BJ (cell line): Measurements from ENCODE around the gene OR2A2. TPM values are rescaled to one million over a fixed set of nuclear protein-coding genes. Genes with fewer than 3 reads are reported as not detected.

Experiments
- CTCF ChIA-PET: fragments of 350-600 bp; formaldehyde crosslinking; extraction: SDS; loops from one replicate; lab custom pipeline; 2021; ENCODE audit warnings: antibody characterized with exemption, inconsistent platforms; lab: Yijun Ruan, JAX
- POLR2A ChIA-PET: fragments of 300-600 bp; sonication (Branson Sonifier 250); formaldehyde crosslinking; extraction: SDS; loops from one replicate; lab custom pipeline; 2021; ENCODE audit warnings: antibody characterized with exemption; lab: Charles Lee
- DNase-seq: peaks from one replicate; pipeline ENCODE4 v3.0.0-alpha.2; 2011; ENCODE audit warnings: low read depth
- H3K27me3 ChIP-seq: 2 replicates; pipeline ENCODE4 v1.6.0; 2011; ENCODE audit warnings: low read length; ENCODE audit not compliant: control insufficient read depth, insufficient read depth
- H3K36me3 ChIP-seq: 2 replicates; pipeline ENCODE4 v1.5.1; 2011; ENCODE audit warnings: low read length; ENCODE audit not compliant: control insufficient read depth, insufficient read depth
- H3K4me3 ChIP-seq: 2 replicates; pipeline ENCODE4 v1.5.1; 2011; ENCODE audit warnings: low read depth, mild to moderate bottlenecking, control low read depth, low read length
- CTCF ChIP-seq: IDR thresholded peaks from 2 replicates; pipeline ENCODE4 v1.5.1; 2011; ENCODE audit warnings: low read depth, mild to moderate bottlenecking, control low read depth, inconsistent platforms, low read length, moderate library complexity; ENCODE audit not compliant: insufficient read depth
- polyA plus RNA-seq: library from polyadenylated mRNA; depleted of rRNA; stranded (reverse); fragments of >200 nt; gene quantifications from 2 replicates; pipeline ENCODE4 v1.2.3, GENCODE V29; 2011

OR2A2 gene
- polyA plus RNA-seq, 1 experiment, result not detected

GRCh38 chr7:144085978-144086377, 23.4 kb upstream of the OR2A2 start, which contains the start of gene OR2A12:
Gene OR2A12 (plus strand): TSS chr7:144086278. CDS start chr7:144095108, 8,830 bp downstream.
- no peak for TF ChIP-seq CTCF
- Histone ChIP-seq H3K27me3 (no peaks in the 10 kb centered on the region), H3K4me3 (no peak within 1 kb of the TSS), H3K36me3 (no peaks in the 10 kb centered on the region)
- DNase-seq, result no peak
- POLR2A ChIA-PET, result no interaction called here
- CTCF ChIA-PET, result no interaction called here

- CTCF ChIA-PET, result interaction anchor here (0.6 kb wide), 1 partner anchor 394 kb away, joined by 3 read pairs; no protein-coding TSS in a partner anchor
- no peak overlapping the region for H3K4me3 ChIP-seq
- POLR2A ChIA-PET, result no interaction called here
Observed at GRCh38 chr7:144086730-144087129, 22.7 kb upstream of the OR2A2 start.

GRCh38 chr7:144087230-144087629, 22.2 kb upstream of the OR2A2 start:
- Histone ChIP-seq H3K27me3 (no peaks in the 10 kb centered on the region), H3K4me3 (no peak overlapping the region)
- no peak for DNase-seq

More at GRCh38 chr7:144086730-144087129, 22.7 kb upstream of the OR2A2 start:
- Histone ChIP-seq H3K36me3 (no peaks in the 10 kb centered on the region), H3K27me3 (no peaks in the 10 kb centered on the region)
- no peak for DNase-seq
- TF ChIP-seq CTCF, result no peak

GRCh38 chr7:144090667-144091066, 18.7 kb upstream of the OR2A2 start:
- DNase-seq, result no peak
- H3K36me3 ChIP-seq, result no peaks in the 10 kb centered on the region
- POLR2A ChIA-PET, result no interaction called here
- H3K4me3 ChIP-seq, result no peak overlapping the region
- TF ChIP-seq CTCF, result no peak
- CTCF ChIA-PET, result no interaction called here
- H3K27me3 ChIP-seq, result no peaks in the 10 kb centered on the region

More at GRCh38 chr7:144087230-144087629, 22.2 kb upstream of the OR2A2 start:
- no peak for TF ChIP-seq CTCF
- no peaks in the 10 kb centered on the region for H3K36me3 ChIP-seq
- POLR2A ChIA-PET, result no interaction called here
- CTCF ChIA-PET, result no interaction called here

GRCh38 chr7:144098776-144099175, 10.6 kb upstream of the OR2A2 start:
- no peak overlapping the region for H3K4me3 ChIP-seq
- POLR2A ChIA-PET, result no interaction called here
- H3K27me3 ChIP-seq, result no peaks in the 10 kb centered on the region
- no peak for DNase-seq
- no peaks in the 10 kb centered on the region for H3K36me3 ChIP-seq
- CTCF ChIA-PET, result interaction anchor here (0.9 kb wide), 1 partner anchor 29 kb away, joined by 3 read pairs; no protein-coding TSS in a partner anchor
- no peak for TF ChIP-seq CTCF
